Left renal pelvis (tissue), 4 donors: ENCODE data around the gene LY6G6D. TPM values are rescaled to one million over a fixed set of nuclear protein-coding genes. Genes with fewer than 3 reads are reported as not detected.

Source experiments
- DNase-seq, 4 donors: peaks; one replicate each; pipeline ENCODE4 v3.0.0-alpha.2; 2013; ENCODE audit warnings: low read depth in 4 of 4, low spot score in 3 of 4
- polyA plus RNA-seq, 4 donors: library from polyadenylated mRNA; unstranded; fragments of 120-200 nt; gene quantifications; one replicate each; pipeline ENCODE4 v1.2.1, GENCODE V29; 2013; ENCODE audit not compliant: insufficient read length in 4 of 4

The LY6G6D gene
- polyA plus RNA-seq, 4 donors, result not detected

GRCh38 chr6:31761343-31761742 lies 46.2 kb downstream of the LY6G6D start:
- no peak for DNase-seq

- DNase-seq, result no peak
These were observed 47.2 kb downstream of the LY6G6D start, which contains the start of gene SAPCD1 for GRCh38 chr6:31762356-31762755. Gene SAPCD1, plus strand, starts transcription at chr6:31762656. Its CDS starts 399 bp downstream, at chr6:31763055.

GRCh38 chr6:31762878-31763618 lies 47.9 kb downstream of the LY6G6D start:
- DNase-seq, result no peak

DNA sequence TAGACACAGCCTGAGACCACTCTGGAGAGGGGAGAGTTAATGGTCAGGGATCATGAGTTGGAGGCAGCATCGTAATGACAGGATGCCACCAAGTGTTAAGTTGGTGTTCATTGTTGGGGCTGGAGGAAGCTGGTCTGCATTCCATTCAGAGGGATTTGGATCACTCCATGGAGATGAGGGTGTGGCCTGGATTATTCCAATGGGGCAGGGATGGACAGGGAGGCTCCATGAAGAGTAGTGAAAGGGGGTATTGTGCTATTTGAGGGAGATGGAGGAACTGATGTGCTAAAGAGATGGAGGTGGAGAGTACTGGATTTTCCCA lies 48.4 kb downstream of the LY6G6D start:
- no peak for DNase-seq

- no peak for DNase-seq
These were observed 49.0 kb downstream of the LY6G6D start for GRCh38 chr6:31764198-31764597.

DNA sequence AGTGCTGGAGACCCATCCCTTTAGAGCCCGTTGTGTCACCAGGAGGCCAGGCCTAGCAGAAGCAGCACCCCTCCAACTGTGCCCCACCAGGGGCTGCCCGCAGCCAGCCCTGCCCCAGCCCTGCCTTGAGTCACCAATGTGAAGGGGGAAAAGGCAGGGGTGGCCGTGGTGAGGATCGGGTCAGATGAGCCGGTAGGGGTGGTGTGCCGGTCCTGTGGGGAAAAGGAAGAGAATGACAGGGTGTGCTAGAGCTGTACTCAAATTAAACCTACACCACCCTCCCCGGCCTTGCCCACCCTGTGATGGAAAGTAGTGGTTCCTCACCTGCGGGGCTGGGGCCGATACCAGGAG lies 50.4 kb downstream of the LY6G6D start:
- DNase-seq, result no peak

DNA sequence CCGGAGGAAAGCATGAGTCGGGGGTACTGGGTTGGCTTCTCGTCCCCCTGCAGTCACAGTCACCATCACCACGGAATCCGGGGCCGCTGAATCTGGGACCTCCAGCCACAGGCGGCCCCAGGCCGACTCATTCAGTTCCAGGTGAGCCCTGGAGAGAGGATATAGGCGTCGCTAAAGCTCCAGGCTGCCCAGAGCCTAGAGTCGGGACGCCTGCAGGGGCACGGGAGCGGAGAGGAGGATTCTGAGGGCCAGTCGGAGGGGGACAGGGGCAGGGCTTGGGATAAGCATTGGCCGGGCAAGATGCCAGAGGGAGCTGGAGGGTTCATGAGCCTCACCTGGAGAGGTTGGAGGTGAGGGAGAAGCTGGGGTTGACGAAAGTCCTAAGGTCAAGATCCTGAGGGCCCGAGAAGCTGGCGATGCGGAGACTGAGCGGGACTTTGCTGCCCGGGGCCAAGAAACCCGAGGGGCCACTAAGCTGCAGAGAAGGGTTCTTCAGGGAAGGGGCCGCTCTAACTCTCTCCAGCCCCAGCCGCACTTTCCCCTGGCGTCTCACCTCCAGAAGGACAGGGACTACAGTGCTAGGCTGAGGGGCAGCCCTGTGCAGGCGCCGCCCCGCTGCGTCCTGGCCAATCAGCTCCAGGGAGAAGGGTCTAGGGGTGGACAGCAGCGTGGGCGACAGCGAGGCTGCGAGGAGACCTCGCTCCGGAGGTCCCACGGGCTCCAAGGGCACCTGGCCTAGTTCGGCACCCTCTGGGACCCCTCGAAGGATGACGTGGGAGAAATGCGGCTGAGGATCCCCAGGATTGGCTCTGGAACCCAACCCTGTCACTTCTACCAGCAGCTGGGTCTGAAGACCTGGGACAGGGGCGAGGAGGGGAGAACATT lies 51.0 kb downstream of the LY6G6D start:
- DNase-seq, result no peak

GRCh38 chr6:31767096-31767645 lies 52.0 kb downstream of the LY6G6D start:
- no peak for DNase-seq

Other genes with a start within 250 kb of the LY6G6D start
- gene MICB, start 217.2 kb upstream of the LY6G6D start, polyA plus RNA-seq, result 1 to 10 TPM in 3 of 4 donors, under 1 TPM in 1; 0.49 to 2.3 (median 1.0) TPM
- gene MCCD1, start 186.4 kb upstream of the LY6G6D start, polyA plus RNA-seq, result 10 to 100 TPM in 3 of 4 donors, under 1 TPM in 1; 0.27 to 18.6 (median 12.8) TPM
- gene DDX39B, start 173.3 kb upstream of the LY6G6D start, polyA plus RNA-seq, result 100 to 1,000 TPM; 448 to 682 (median 553) TPM
- 1 to 10 TPM; 4.8 to 9.4 (median 6.4) TPM for gene ATP6V1G2, start 168.7 kb upstream of the LY6G6D start, polyA plus RNA-seq
- gene NFKBIL1, start 167.7 kb upstream of the LY6G6D start, polyA plus RNA-seq, result 10 to 100 TPM; 18.3 to 28.7 (median 19.7) TPM
- gene LTA, start 143.1 kb upstream of the LY6G6D start, polyA plus RNA-seq, result under 1 TPM; 0.23 to 0.43 (median 0.36) TPM
- 1 to 10 TPM in 1 of 4 donors, under 1 TPM in 2, not detected in 1; 0.23 to 2.5 (median 0.29) TPM for gene TNF, start 139.8 kb upstream of the LY6G6D start, polyA plus RNA-seq
- gene LTB, start 132.9 kb upstream of the LY6G6D start, polyA plus RNA-seq, result 1 to 10 TPM in 3 of 4 donors, under 1 TPM in 1; 0.66 to 2.0 (median 1.6) TPM
- 10 to 100 TPM in 1 of 4 donors, 1 to 10 TPM in 3; 4.6 to 10.3 (median 4.9) TPM for gene LST1, start 129.1 kb upstream of the LY6G6D start, polyA plus RNA-seq
- under 1 TPM in 2 of 4 donors, not detected in 2; 0.17 to 0.20 TPM for gene NCR3, start 122.3 kb upstream of the LY6G6D start, polyA plus RNA-seq
- 10 to 100 TPM; 43.3 to 77.0 (median 73.6) TPM for gene AIF1, start 100.1 kb upstream of the LY6G6D start, polyA plus RNA-seq
- 100 to 1,000 TPM; 143 to 224 (median 174) TPM for gene PRRC2A, start 94.6 kb upstream of the LY6G6D start, polyA plus RNA-seq
- gene BAG6, start 62.7 kb upstream of the LY6G6D start, polyA plus RNA-seq, result 100 to 1,000 TPM; 186 to 278 (median 241) TPM
- gene APOM, start 59.5 kb upstream of the LY6G6D start, polyA plus RNA-seq, result 100 to 1,000 TPM in 2 of 4 donors, 10 to 100 TPM in 2; 10.1 to 106 (median 83.8) TPM
- 10 to 100 TPM; 15.8 to 21.1 (median 19.0) TPM for gene C6orf47, start 54.6 kb upstream of the LY6G6D start, polyA plus RNA-seq
- gene GPANK1, start 50.4 kb upstream of the LY6G6D start, polyA plus RNA-seq, result 10 to 100 TPM; 16.8 to 28.9 (median 24.9) TPM
- gene CSNK2B, start 49.3 kb upstream of the LY6G6D start, polyA plus RNA-seq, result 100 to 1,000 TPM; 184 to 243 (median 239) TPM
- 10 to 100 TPM; 16.6 to 28.7 (median 20.9) TPM for gene LY6G5B, start 45.4 kb upstream of the LY6G6D start, polyA plus RNA-seq
- 1 to 10 TPM; 1.6 to 5.9 (median 2.6) TPM for gene LY6G5C, start 34.3 kb upstream of the LY6G6D start, polyA plus RNA-seq
- 10 to 100 TPM; 50.1 to 67.5 (median 55.9) TPM for gene ABHD16A, start 12.0 kb upstream of the LY6G6D start, polyA plus RNA-seq
- gene LY6G6F, start 8.5 kb upstream of the LY6G6D start, polyA plus RNA-seq, result 1 to 10 TPM in 1 of 4 donors, under 1 TPM in 2, not detected in 1; 0.30 to 1.5 (median 0.52) TPM
- under 1 TPM in 3 of 4 donors, not detected in 1; 0.45 to 0.74 (median 0.63) TPM for gene LY6G6C, start 6.4 kb downstream of the LY6G6D start, polyA plus RNA-seq
- gene MPIG6B, start 8.0 kb downstream of the LY6G6D start, polyA plus RNA-seq, result 1 to 10 TPM; 1.1 to 2.9 (median 1.4) TPM
- gene DDAH2, start 14.0 kb downstream of the LY6G6D start, polyA plus RNA-seq, result 100 to 1,000 TPM; 150 to 213 (median 182) TPM
- 100 to 1,000 TPM; 201 to 309 (median 278) TPM for gene CLIC1, start 21.2 kb downstream of the LY6G6D start, polyA plus RNA-seq
- gene MSH5, start 24.7 kb downstream of the LY6G6D start, polyA plus RNA-seq, result 10 to 100 TPM; 14.2 to 51.0 (median 25.2) TPM
- 10 to 100 TPM in 2 of 4 donors, 1 to 10 TPM in 2; 2.7 to 13.0 (median 7.9) TPM for gene SAPCD1, start 47.3 kb downstream of the LY6G6D start, polyA plus RNA-seq
- 10 to 100 TPM in 1 of 4 donors, 1 to 10 TPM in 3; 1.5 to 11.1 (median 5.5) TPM for gene VWA7, start 62.0 kb downstream of the LY6G6D start, polyA plus RNA-seq
- 10 to 100 TPM; 42.7 to 67.9 (median 60.0) TPM for gene VARS1, start 80.4 kb downstream of the LY6G6D start, polyA plus RNA-seq
- 10 to 100 TPM; 71.4 to 84.9 (median 84.3) TPM for gene LSM2, start 91.6 kb downstream of the LY6G6D start, polyA plus RNA-seq
- gene HSPA1L, start 99.9 kb downstream of the LY6G6D start, polyA plus RNA-seq, result 1 to 10 TPM; 3.1 to 4.4 (median 3.7) TPM
- gene HSPA1A, start 100.2 kb downstream of the LY6G6D start, polyA plus RNA-seq, result 100 to 1,000 TPM in 3 of 4 donors, 10 to 100 TPM in 1; 88.1 to 159 (median 116) TPM
- 100 to 1,000 TPM; 111 to 507 (median 160) TPM for gene HSPA1B, start 112.4 kb downstream of the LY6G6D start, polyA plus RNA-seq
- gene NEU1, start 147.5 kb downstream of the LY6G6D start, polyA plus RNA-seq, result 10 to 100 TPM; 23.9 to 77.5 (median 69.9) TPM
- 10 to 100 TPM in 3 of 4 donors, 1 to 10 TPM in 1; 2.4 to 53.4 (median 41.4) TPM for gene SLC44A4, start 163.6 kb downstream of the LY6G6D start, polyA plus RNA-seq
- gene EHMT2, start 182.3 kb downstream of the LY6G6D start, polyA plus RNA-seq, result 10 to 100 TPM; 69.0 to 99.0 (median 77.6) TPM
- gene ZBTB12, start 186.7 kb downstream of the LY6G6D start, polyA plus RNA-seq, result 10 to 100 TPM; 17.7 to 28.9 (median 22.0) TPM
- 10 to 100 TPM in 1 of 4 donors, 1 to 10 TPM in 3; 3.1 to 12.4 (median 5.0) TPM for gene C2, start 212.4 kb downstream of the LY6G6D start, polyA plus RNA-seq
- gene CFB, start 230.7 kb downstream of the LY6G6D start, polyA plus RNA-seq, result 10 to 100 TPM in 1 of 4 donors, 1 to 10 TPM in 3; 4.6 to 13.0 (median 6.7) TPM
- 10 to 100 TPM; 72.5 to 97.9 (median 84.9) TPM for gene NELFE, start 243.6 kb downstream of the LY6G6D start, polyA plus RNA-seq
- 10 to 100 TPM; 33.1 to 51.5 (median 39.7) TPM for gene SKIC2, start 243.8 kb downstream of the LY6G6D start, polyA plus RNA-seq